ENCODE results near the gene C5AR1.
"Not testable (repeated sequence)": the region's sequence is repeated elsewhere in the genome, so short reads cannot be mapped to it uniquely, and the experiment has no call there.

Gene C5AR1

GRCh38 chr19:47296036-47296435 lies 13.6 kb upstream of the C5AR1 start:
- DNase-seq, result peak; percentile 78

DNA sequence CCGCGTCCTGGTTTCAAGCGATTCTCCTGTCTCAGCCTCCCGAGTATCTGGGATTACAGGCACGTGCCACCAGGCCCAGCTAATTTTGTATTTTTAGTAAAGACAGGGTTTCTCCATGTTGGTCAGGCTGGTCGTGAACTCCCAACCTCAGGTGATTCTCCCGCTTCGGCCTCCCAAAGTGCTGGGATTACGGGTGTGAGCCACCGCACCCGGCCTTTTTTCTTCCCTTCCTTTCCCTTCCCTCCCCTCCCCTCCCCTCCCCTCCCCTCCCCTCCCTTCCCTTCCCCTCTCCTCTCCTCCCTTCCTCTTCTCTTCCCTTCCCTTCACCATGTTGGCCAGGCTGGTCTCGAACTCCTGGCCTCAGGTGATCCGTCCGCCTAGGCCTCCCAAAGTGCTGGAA lies 8.8 kb upstream of the C5AR1 start:
- DNase-seq, result not testable (repeated sequence)

DNA sequence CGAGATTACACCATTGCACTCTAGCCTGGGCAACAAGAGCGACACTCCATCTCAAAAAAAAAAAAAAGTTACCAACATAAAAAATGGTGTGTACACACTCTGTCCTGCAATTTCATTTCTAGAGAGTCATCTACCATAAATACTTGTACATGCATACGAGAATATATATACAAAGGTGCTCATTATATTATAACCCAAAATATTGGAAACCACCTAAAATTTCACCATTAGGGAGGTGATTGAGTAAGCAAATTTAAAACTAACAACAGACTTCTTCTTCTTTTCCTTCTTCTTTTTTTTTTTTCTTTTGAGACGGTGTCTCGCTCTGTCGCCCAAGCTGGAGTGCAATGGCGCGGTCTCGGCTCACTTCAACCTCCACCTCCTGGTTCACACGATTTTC lies 7.4 kb upstream of the C5AR1 start:
- DNase-seq, result no peak

DNA sequence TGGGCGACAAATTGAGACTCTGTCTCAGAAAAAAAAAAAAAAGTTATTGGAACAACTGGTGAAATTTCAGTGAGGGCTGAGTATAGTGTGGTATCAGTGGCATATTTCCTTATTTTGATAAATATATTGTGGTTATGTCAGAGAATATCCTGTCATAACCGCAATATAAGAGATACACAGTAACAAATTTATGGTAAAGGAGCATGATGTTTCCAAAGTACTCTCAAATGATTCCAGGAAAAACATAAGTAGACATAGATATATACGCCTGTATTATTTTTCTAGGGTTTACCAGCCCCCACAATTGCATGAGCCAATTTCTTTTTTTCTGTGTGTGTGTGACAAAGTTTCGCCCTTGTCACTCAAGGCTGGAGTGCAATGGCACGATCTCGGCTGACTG lies 5.7 kb upstream of the C5AR1 start:
- DNase-seq, result no peak

DNA sequence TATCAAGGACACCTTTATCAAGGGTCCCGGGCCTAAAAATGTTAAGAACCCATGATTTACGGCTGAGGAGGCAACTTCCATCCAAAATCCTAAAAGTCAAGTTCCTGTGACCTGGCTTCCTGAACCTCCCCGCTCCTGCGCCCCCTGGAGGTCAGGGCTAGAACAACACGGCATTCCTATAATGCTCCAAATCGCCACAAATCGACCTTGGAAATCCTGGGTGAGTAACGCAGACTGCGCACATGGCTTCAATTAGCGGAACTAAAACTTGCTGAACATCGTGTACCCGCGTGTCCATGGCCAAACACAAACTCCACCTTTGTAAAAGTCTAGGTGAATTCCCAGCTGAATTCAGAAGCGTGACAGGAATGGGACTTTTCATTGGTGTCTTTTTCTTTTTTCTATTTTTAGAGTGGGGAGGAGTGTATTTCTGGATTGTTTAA lies 4.3 kb upstream of the C5AR1 start:
- DNase-seq, result peak; percentile 90

- DNase-seq, result no peak
Observed at GRCh38 chr19:47306303-47306702, 3.4 kb upstream of the C5AR1 start.

DNA sequence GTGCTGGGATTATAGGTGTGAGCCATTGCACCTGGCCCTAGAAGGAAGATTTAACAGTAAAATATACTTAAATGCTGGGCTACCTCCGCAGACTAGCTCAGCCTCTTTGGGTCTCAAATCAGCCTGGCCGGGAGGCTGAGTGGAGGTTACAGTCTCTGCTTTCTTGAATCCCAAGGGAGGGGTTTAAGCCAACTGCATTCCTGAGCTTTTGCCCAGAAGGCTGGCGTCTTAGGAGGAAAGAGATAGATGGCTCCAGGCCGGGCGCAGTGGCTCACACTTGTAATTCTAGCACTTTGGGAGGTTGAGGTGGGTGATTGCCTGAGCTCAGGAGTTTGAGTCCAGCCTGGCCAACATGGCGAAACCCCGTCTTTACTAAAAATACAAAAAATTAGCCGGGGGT lies 623 bp upstream of the C5AR1 start:
- DNase-seq, result peak; percentile 40

- DNase-seq, result no peak
Observed at GRCh38 chr19:47310323-47310722, 662 bp downstream of the C5AR1 start.

DNA sequence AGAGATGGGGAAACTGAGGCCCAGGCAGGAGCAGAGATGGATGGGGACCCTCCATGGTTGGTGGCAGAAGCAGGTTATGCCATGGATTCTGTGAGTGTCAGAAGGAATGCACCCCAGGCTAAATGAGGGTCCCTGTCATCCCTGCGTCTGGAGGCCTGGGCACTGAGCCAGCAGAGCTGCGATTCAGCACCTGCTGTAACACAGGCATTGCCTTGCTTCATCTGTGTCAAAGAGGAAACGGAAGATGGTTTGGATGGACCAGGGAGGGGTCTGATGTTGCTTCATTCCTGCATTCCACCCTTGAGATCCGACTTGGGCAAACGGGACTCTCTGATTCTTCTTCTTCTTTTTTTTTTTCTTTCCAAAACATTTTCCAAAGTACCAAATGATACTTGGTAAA lies 1.2 kb downstream of the C5AR1 start:
- peak; percentile 42 for DNase-seq

GRCh38 chr19:47312366-47313006 lies 2.8 kb downstream of the C5AR1 start:
- DNase-seq, result no peak

GRCh38 chr19:47313754-47314295 lies 4.2 kb downstream of the C5AR1 start:
- no peak for DNase-seq

DNA sequence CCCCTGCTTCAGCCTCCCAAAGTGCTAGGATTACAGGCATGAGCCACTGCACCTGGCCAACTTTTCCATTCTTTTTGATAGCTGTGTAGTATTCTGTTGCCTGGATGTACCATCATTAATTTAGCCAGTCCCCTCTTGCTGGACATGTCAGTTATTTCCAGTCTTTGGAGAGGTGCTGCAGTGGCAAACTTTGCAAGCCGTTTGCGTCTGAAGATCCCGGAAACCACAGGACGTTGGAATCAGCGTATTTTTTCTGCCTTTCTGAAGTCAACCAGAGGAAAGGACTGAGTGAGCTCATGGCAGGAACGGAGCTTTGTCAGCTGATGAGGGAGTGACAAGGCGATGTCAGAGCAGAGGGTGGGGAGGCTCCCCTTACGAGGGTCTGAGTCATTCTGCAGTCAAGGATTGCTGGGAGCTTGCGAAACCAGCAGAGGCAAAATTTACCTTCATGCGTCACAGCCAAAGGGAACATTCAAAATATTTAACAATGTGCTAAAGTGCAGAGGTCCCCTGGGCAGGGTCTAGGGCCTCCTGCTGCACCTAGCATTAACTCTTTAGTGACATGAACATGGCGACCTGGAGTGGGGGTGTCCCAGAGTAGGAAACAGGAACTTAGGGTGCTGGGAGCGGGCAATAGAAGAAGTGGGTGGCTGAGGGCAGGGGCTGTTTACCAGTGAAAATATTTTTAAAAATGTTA lies 5.6 kb downstream of the C5AR1 start:
- peak; percentile 85 for DNase-seq

DNA sequence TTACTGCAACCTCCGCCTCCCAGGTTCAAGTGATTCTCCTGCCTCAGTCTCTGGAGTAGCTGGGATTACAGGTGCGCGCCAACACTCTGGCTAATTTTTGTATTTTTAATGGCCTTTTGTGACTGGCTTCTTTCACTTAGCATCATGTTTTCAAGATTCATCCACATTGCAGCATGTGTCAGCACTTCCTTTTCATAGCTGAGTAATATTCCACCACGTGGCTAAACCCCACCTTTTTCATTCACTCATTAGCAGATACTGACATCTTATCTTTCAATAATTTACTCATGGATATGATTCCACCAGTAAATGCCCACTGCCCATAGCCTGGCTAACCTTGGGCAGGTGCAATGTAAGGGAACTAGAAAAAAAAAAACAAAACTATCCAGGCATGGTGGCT lies 6.9 kb downstream of the C5AR1 start:
- no peak for DNase-seq

- no peak for DNase-seq
Observed at GRCh38 chr19:47319923-47320871, 10.5 kb downstream of the C5AR1 start.

DNA sequence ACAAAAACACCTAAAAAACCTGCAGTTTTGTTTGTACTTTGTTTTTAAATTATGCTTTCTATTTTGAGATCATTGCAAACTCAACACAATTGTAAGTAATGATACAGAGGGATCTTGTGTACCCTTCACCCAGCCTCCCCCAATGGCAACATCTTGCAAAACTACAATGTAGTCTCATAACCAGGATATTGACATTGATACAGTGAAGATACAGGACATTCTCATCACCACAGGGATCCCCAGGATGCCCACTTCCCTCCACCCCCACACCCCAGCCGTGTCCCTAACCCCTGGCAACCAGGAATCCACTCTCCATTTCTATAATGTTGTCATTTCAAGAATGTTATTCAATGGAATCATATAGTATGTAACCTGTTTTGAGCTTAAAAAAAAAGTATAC lies 12.0 kb downstream of the C5AR1 start:
- no peak for DNase-seq

GRCh38 chr19:47322058-47322457 lies 12.4 kb downstream of the C5AR1 start:
- DNase-seq, result no peak

- DNase-seq, result no peak
Observed at GRCh38 chr19:47323409-47323808, 13.7 kb downstream of the C5AR1 start.

DNA sequence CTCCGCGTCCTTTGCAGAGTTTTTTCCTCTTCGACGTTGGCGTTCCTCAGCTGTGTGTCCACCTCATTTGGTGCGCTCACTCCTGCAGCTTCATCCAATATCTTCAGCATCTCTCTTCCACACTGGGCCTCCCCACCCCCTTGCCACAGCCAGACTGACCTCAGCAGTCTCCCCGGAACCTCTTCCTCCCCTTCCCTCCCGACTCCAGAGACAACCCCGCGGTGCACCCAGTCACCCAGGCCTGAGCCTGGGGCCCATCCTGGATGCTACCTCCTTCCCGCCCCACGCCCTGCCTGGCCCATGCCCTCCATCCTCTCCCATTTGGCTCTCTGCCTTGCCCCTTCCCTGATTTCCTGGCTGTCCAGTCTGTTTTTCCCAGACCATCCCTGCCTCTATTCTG lies 14.2 kb downstream of the C5AR1 start:
- no peak for DNase-seq

- no peak for DNase-seq
Observed at GRCh38 chr19:47324502-47324901, 14.8 kb downstream of the C5AR1 start.

DNA sequence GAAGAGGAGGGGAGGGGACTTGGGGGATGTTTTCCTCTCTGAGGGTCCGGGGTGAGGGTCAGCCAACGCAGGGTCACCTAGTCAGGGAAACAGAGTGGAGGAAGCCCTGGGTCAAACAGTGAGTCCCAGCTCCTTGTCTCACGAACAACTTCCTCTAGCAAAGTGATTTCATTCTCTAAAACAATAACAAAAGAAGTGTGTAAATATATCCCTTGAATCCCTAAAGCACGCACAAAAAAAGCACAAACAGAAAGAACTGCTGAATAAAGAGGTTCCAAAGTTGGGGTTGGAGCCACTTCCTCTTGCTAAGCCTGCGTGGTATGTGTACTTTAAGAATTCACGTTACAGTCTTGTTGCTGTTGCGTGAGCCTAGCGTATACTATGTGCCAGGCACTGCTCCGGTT lies 20.8 kb downstream of the C5AR1 start:
- no peak for DNase-seq

DNA sequence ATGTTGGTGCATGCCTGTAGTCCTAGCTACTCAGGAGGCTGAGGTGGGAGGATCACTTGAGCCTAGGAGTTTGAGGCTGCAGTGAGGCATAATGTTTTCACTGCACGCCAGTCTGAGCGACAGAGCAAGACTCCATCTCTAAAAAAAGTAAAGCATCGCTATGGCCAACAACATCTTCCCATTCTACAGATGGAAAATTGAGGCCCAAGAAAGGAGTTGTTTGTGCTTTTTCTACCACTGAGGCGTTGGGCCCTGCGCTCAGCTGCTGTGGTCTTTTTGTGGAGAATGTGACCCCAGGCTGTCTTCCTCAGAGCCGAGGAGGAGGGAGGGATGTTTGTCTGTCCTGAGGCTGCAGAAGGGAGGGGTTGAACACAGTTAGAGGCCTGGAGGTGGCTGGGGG lies 21.8 kb downstream of the C5AR1 start:
- no peak for DNase-seq

DNA sequence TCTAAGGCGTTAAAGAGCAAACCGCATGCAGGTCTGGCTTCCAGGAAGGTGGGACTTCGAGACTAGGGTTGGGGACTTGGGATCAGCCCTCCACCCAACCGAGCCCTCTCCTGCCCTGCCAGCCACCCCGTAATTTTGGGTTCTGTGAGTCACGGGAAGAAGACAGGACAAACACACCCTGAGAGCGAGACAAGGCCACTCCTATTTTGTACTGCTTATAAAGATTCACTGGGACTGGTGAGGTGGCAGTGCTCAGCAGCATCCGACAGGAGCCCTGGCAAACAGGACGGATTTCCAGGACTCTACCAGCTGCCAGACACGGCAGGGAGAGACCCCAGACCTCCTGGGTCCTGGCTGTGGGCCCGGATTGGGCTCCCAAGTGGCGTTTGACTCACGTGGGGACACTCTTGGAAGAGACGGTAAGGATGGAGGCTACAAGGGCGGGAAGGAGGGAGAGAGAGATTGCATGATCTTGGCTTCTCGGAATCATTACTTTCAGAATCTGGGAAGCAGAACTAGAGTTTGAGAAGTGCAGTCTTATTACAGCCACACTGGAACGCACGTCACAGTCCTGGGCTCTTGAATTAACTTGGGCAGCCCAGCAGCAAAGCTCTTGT lies 22.4 kb downstream of the C5AR1 start, which contains the start of gene C5AR2:
TSS of gene C5AR2 (plus strand) at position 245 of the 617 bp plus-strand sequence. CDS start 8,625 bp downstream, outside the sequence.
- no peak for DNase-seq

All from fibroblast of upper back skin (primary cell).